ENCODE measurements around the gene ALK. TPM values are rescaled to one million over a fixed set of nuclear protein-coding genes. Genes with fewer than 3 reads are reported as not detected.

The ALK gene
- total RNA-seq, 1 experiment from 2014 or later, result 0.87 TPM

DNA sequence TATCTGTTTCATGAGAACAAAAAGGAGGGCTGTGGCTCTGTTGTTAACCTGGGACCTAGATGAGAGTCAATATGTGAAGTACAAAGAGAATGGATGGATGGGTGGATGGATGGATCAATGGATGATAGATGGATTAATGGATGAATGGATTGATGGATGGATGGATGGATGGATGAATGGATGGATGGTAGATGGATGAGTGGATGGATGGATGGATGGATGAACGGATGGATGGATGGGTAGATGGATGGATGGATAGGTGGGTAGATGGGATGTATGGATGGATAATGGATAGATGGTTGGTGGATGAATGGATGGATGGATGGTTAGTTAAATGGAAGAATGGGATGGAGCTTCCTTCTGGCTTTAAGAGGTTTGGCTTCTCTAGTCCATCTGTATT is 396.7 kb downstream of the ALK start:
- ChIA-PET CTCF (no interaction called here), POLR2A (ENCODE audit: unreplicated experiment) (no interaction called here)
- ATAC-seq, result no peak

DNA sequence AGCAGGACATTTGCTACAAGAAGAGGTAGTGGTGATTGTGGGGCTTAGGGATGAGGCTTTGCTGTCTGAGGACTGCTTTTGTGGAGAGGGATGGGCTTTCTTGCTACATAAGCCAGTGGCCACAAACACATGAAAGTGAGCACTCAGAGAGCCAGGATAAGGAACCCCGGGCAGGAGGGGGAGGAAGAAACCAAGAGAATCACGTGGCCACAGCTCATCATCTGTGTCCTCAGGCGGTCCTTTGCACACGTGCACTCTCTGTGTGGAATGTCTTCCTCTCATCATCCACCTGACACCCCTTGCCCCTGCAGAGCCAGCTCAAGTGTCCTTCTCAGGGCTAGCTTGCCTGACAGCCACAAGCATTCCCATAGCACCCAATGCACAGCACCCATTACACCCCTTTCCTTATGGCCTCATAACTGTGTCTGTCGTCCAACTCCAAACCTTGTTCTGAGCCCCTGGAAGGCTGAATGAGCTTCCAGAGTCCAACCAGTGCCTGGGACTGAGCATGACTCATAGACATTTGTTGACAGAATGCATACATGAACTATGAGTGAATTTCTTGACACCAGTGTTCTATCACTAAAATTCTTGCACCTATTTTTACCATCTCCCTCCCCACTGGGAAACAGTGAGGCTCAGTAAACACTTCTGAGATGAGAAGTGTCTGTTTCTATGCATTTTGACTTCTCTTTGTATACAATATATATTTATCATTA is 398.3 kb downstream of the ALK start:
- H2AFZ ChIP-seq (ENCODE audit: low read length), result no peak overlapping the region
- TF ChIP-seq EZH2phosphoT487 (IDR thresholded peaks at IDR 0.05; ENCODE audit: borderline replicate concordance, low read length) (no peak), EZH2 (IDR thresholded peaks at IDR 0.05; ENCODE audit: low read length, unreplicated experiment) (no peak)
- TF ChIP-seq, protein P1, sequence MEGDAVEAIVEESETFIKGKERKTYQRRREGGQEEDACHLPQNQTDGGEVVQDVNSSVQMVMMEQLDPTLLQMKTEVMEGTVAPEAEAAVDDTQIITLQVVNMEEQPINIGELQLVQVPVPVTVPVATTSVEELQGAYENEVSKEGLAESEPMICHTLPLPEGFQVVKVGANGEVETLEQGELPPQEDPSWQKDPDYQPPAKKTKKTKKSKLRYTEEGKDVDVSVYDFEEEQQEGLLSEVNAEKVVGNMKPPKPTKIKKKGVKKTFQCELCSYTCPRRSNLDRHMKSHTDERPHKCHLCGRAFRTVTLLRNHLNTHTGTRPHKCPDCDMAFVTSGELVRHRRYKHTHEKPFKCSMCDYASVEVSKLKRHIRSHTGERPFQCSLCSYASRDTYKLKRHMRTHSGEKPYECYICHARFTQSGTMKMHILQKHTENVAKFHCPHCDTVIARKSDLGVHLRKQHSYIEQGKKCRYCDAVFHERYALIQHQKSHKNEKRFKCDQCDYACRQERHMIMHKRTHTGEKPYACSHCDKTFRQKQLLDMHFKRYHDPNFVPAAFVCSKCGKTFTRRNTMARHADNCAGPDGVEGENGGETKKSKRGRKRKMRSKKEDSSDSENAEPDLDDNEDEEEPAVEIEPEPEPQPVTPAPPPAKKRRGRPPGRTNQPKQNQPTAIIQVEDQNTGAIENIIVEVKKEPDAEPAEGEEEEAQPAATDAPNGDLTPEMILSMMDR (conservative IDR thresholded peaks at IDR 0.05; ENCODE audit: low read depth, low read length), result no peak
- H3K4me2 ChIP-seq (ENCODE audit: low read length), result peak overlapping the region; percentile 14
- H3F3A ChIP-seq (ENCODE audit: low read length, unreplicated experiment), result peaks cover 4% of the 10 kb centered on the region
- H3K9ac ChIP-seq (ENCODE audit: low read length), result no peak overlapping the region
- intact Hi-C loops (cut with micrococcal nuclease), result no loop called here
- H4K20me1 ChIP-seq (ENCODE audit: low read length), result no peaks in the 10 kb centered on the region
- H3K4me3 ChIP-seq (ENCODE audit: low read length), result no peak overlapping the region
- CTCF ChIA-PET, result no interaction called here
- peak; percentile 90 for ATAC-seq
- no peaks in the 10 kb centered on the region for H3K9me3 ChIP-seq (ENCODE audit: low read length)
- no peaks in the 10 kb centered on the region for H3K27me3 ChIP-seq (ENCODE audit: low read length)
- no peaks in the 10 kb centered on the region for H3K36me3 ChIP-seq (ENCODE audit: low read depth, low read length)
- peak; percentile 82 for DNase-seq
- no TSS peak for BruUV-seq (replicated peaks)
- POLR2A ChIA-PET (ENCODE audit: unreplicated experiment), result interaction anchor here (0.6 kb wide), 1 partner anchor 53 kb away, joined by 4 read pairs; no protein-coding TSS in a partner anchor
- H3K79me2 ChIP-seq (ENCODE audit: low read length), result no peaks in the 10 kb centered on the region
- peaks cover 46% of the 10 kb centered on the region for H3K4me1 ChIP-seq (ENCODE audit: insufficient read depth, low read length)
- no peaks in the 10 kb centered on the region for H3K9me2 ChIP-seq (replicated peaks; ENCODE audit: low read length)
- H3K27ac ChIP-seq (ENCODE audit: low read length), result peak overlapping the region; percentile 4; the same call in 1 of the 2 replicates

More for the DNA sequence above, 396.7 kb downstream of the ALK start:
- H3K27ac ChIP-seq (ENCODE audit: low read length), result no peak overlapping the region
- intact Hi-C loops (cut with micrococcal nuclease), result no loop called here
- no peak overlapping the region for H2AFZ ChIP-seq (ENCODE audit: low read length)
- no peak overlapping the region for H3K4me3 ChIP-seq (ENCODE audit: low read length)
- no peaks in the 10 kb centered on the region for H4K20me1 ChIP-seq (ENCODE audit: low read length)
- H3K36me3 ChIP-seq (ENCODE audit: low read depth, low read length), result no peaks in the 10 kb centered on the region
- no peak overlapping the region for H3K9ac ChIP-seq (ENCODE audit: low read length)
- H3F3A ChIP-seq (ENCODE audit: low read length, unreplicated experiment), result peaks cover 3% of the 10 kb centered on the region
- no peaks in the 10 kb centered on the region for H3K9me3 ChIP-seq (ENCODE audit: low read length)
- DNase-seq, result no peak
- no peaks in the 10 kb centered on the region for H3K27me3 ChIP-seq (ENCODE audit: low read length)
- H3K4me1 ChIP-seq (ENCODE audit: insufficient read depth, low read length), result peaks cover 36% of the 10 kb centered on the region
- H3K4me2 ChIP-seq (ENCODE audit: low read length), result no peak overlapping the region
- BruUV-seq (replicated peaks), result no TSS peak
- TF ChIP-seq EZH2phosphoT487 (IDR thresholded peaks at IDR 0.05; ENCODE audit: borderline replicate concordance, low read length) (no peak), EZH2 (IDR thresholded peaks at IDR 0.05; ENCODE audit: low read length, unreplicated experiment) (no peak)
- TF ChIP-seq, protein P1 (conservative IDR thresholded peaks at IDR 0.05; ENCODE audit: low read depth, low read length), result no peak
- H3K79me2 ChIP-seq (ENCODE audit: low read length), result no peaks in the 10 kb centered on the region
- H3K9me2 ChIP-seq (replicated peaks; ENCODE audit: low read length), result no peaks in the 10 kb centered on the region

DNA sequence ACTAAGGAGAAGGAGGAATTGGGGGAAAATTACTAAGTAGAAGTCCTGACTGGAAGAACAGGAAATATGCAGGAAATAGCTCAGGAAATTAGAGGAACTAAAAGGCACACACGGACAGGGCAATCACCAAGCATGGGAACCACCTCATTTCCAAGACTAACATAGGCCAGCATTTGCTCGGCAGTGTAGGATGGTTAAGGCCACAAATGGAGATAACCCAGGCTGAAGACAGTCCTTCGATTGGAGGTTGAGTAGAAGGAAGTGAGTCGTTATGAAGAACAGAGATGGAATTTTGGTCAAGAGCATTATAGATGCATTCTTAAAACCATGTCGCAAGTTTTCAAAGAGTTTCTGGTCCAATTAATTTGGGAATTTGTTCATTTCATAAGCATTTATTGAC is 401.4 kb downstream of the ALK start:
- H3K9me3 ChIP-seq (ENCODE audit: low read length), result no peaks in the 10 kb centered on the region
- H3K4me3 ChIP-seq (ENCODE audit: low read length), result no peak overlapping the region
- TF ChIP-seq, protein P1 (conservative IDR thresholded peaks at IDR 0.05; ENCODE audit: low read depth, low read length), result no peak
- TF ChIP-seq EZH2 (IDR thresholded peaks at IDR 0.05; ENCODE audit: low read length, unreplicated experiment) (no peak), EZH2phosphoT487 (IDR thresholded peaks at IDR 0.05; ENCODE audit: borderline replicate concordance, low read length) (no peak)
- peaks cover 51% of the 10 kb centered on the region for H3K4me1 ChIP-seq (ENCODE audit: insufficient read depth, low read length)
- H3K36me3 ChIP-seq (ENCODE audit: low read depth, low read length), result no peaks in the 10 kb centered on the region
- POLR2A ChIA-PET (ENCODE audit: unreplicated experiment), result no interaction called here
- H3K9me2 ChIP-seq (replicated peaks; ENCODE audit: low read length), result no peaks in the 10 kb centered on the region
- H3K4me2 ChIP-seq (ENCODE audit: low read length), result peak overlapping the region; percentile 42
- ATAC-seq (no peak), DNase-seq (peak; percentile 63)
- H2AFZ ChIP-seq (ENCODE audit: low read length), result no peak overlapping the region
- H3F3A ChIP-seq (ENCODE audit: low read length, unreplicated experiment), result peaks cover 4% of the 10 kb centered on the region
- H3K9ac ChIP-seq (ENCODE audit: low read length), result no peak overlapping the region
- intact Hi-C loops (cut with micrococcal nuclease), result no loop called here
- H3K79me2 ChIP-seq (ENCODE audit: low read length), result no peaks in the 10 kb centered on the region
- CTCF ChIA-PET, result no interaction called here
- peak overlapping the region; percentile 79 for H3K27ac ChIP-seq (ENCODE audit: low read length)
- H3K27me3 ChIP-seq (ENCODE audit: low read length), result no peaks in the 10 kb centered on the region
- BruUV-seq (replicated peaks), result no TSS peak
- no peaks in the 10 kb centered on the region for H4K20me1 ChIP-seq (ENCODE audit: low read length)
